ENCODE results near the gene C5orf34.
"Not testable (repeated sequence)": the region's sequence is repeated elsewhere in the genome, so short reads cannot be mapped to it uniquely, and the experiment has no call there.

The C5orf34 gene

GRCh38 chr5:43553381-43553780 lies 38.4 kb upstream of the C5orf34 start:
- Histone ChIP-seq H3K4me2 (peak overlapping the region; percentile 73), H3K36me3 (peaks cover 67% of the 10 kb centered on the region), H3K27me3 (no peaks in the 10 kb centered on the region), H3K4me3 (no peak overlapping the region), H3K4me1 (peaks cover 42% of the 10 kb centered on the region), H3K9me3 (no peaks in the 10 kb centered on the region), H3K9ac (no peak overlapping the region), H4K20me1 (peaks cover 72% of the 10 kb centered on the region), H3K27ac (no peak overlapping the region)
- TF ChIP-seq Cebpa-rat (IDR thresholded peaks at IDR 0.05), result no peak

DNA sequence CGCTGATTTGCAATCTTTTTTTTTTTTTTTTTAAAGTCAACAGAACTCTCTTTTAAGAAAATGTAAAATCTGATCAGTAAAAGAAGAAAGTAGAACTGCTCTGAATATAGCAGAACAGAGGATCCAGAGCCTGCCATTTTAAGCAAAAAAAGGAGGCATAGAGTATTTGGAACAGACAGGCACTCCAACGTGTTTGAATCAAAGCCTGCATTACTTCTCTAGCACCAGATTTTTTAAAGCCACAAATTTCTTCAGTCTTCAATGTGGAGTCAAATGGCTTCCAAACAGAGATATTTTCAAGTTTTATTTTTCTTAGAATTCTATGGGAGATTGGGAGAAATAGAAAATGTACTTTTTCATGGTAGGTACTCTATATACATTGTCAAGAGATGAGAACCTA lies 36.8 kb upstream of the C5orf34 start:
- Histone ChIP-seq H3K27me3 (no peaks in the 10 kb centered on the region), H3K4me1 (peaks cover 37% of the 10 kb centered on the region), H3K27ac (no peak overlapping the region), H3K4me3 (no peak overlapping the region), H4K20me1 (peaks cover 88% of the 10 kb centered on the region), H3K9ac (no peak overlapping the region), H3K4me2 (0 out of 2 replicates have a peak overlapping the region, but pooled peaks have one; percentile 6), H3K36me3 (peaks cover 84% of the 10 kb centered on the region), H3K9me3 (no peaks in the 10 kb centered on the region)
- TF ChIP-seq Cebpa-rat (IDR thresholded peaks at IDR 0.05), result no peak

GRCh38 chr5:43549272-43549671 lies 34.3 kb upstream of the C5orf34 start:
- Histone ChIP-seq H3K36me3 (peaks cover 99% of the 10 kb centered on the region), H4K20me1 (peaks cover 98% of the 10 kb centered on the region), H3K4me1 (peaks cover 24% of the 10 kb centered on the region)
- not testable (repeated sequence) for H3K4me3 ChIP-seq, H3K9me3 ChIP-seq, H3K27me3 ChIP-seq, H3K27ac ChIP-seq, H3K9ac ChIP-seq, H3K4me2 ChIP-seq

DNA sequence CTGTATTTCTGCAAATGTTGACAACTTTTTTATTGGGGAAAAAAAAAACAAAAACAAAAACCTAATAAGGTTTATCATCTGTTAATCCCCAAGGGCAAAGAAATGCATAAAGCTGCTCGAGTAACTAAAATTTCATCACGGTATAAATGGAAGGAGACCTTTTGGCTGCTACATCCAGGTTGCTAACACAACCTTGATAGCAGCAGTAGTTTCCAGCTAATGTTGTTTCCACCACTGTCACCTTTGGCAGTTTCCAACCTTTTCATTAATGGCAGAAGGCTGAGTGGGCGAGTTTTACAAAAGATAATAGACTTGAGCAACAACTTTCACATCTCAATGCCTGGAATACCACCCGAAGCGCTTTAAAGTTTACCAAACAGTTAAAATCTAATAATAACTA lies 33.4 kb upstream of the C5orf34 start:
- Histone ChIP-seq H3K9ac (no peak overlapping the region), H3K9me3 (no peaks in the 10 kb centered on the region), H3K36me3 (peaks cover 99% of the 10 kb centered on the region), H3K27me3 (no peaks in the 10 kb centered on the region), H3K27ac (no peak overlapping the region), H3K4me2 (no peak overlapping the region), H3K4me3 (no peak overlapping the region), H4K20me1 (peaks cover 98% of the 10 kb centered on the region), H3K4me1 (peaks cover 15% of the 10 kb centered on the region)
- no peak for TF ChIP-seq Cebpa-rat (IDR thresholded peaks at IDR 0.05)

DNA sequence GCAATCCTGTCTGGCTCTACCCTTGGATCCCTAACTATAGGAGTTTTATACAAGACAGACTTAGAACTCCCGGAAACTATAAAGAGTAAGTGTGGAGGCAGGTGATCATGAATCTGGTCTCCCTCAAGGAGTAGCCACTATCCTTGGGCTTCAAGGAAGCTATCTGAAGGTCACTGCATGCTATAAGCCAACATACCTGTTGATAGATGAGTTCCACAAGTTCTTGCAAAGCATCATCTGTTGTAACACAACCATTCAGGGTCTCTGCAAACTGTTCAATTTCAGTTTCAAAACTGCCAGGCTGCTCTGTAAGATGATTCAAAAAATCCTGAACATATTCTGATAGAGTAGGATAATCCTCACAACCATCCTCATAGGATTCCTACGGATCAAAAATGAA lies 32.6 kb upstream of the C5orf34 start:
- H3K4me1 ChIP-seq, result peaks cover 7% of the 10 kb centered on the region; the same call in 1 of the 2 replicates
- H3K4me3 ChIP-seq, result no peak overlapping the region
- H3K9me3 ChIP-seq, result no peaks in the 10 kb centered on the region
- H3K27me3 ChIP-seq, result no peaks in the 10 kb centered on the region
- no peak overlapping the region for H3K27ac ChIP-seq
- H4K20me1 ChIP-seq, result peaks cover 97% of the 10 kb centered on the region
- TF ChIP-seq Cebpa-rat (IDR thresholded peaks at IDR 0.05), result no peak
- H3K9ac ChIP-seq, result no peak overlapping the region
- H3K4me2 ChIP-seq, result no peak overlapping the region
- H3K36me3 ChIP-seq, result peaks cover 99% of the 10 kb centered on the region

GRCh38 chr5:43543434-43543833 lies 28.5 kb upstream of the C5orf34 start:
- Histone ChIP-seq H3K27me3 (no peaks in the 10 kb centered on the region), H3K4me2 (no peak overlapping the region), H3K36me3 (peaks cover 99% of the 10 kb centered on the region), H4K20me1 (peaks cover 86% of the 10 kb centered on the region), H3K27ac (no peak overlapping the region), H3K9ac (no peak overlapping the region), H3K4me3 (no peak overlapping the region), H3K9me3 (no peaks in the 10 kb centered on the region), H3K4me1 (no peaks in the 10 kb centered on the region)
- no peak for TF ChIP-seq Cebpa-rat (IDR thresholded peaks at IDR 0.05)

GRCh38 chr5:43540746-43541145 lies 25.8 kb upstream of the C5orf34 start:
- Histone ChIP-seq H3K36me3 (peaks cover 97% of the 10 kb centered on the region), H3K4me3 (no peak overlapping the region), H3K4me2 (no peak overlapping the region), H3K27ac (no peak overlapping the region), H3K4me1 (no peaks in the 10 kb centered on the region), H4K20me1 (peaks cover 87% of the 10 kb centered on the region), H3K27me3 (no peaks in the 10 kb centered on the region), H3K9me3 (no peaks in the 10 kb centered on the region), H3K9ac (no peak overlapping the region)
- TF ChIP-seq Cebpa-rat (IDR thresholded peaks at IDR 0.05), result no peak

GRCh38 chr5:43536972-43537371 lies 22.0 kb upstream of the C5orf34 start:
- Histone ChIP-seq H3K4me2 (no peak overlapping the region), H3K36me3 (peaks cover 95% of the 10 kb centered on the region), H3K4me3 (no peak overlapping the region), H3K27ac (no peak overlapping the region), H3K9ac (no peak overlapping the region), H3K4me1 (no peaks in the 10 kb centered on the region), H4K20me1 (peaks cover 66% of the 10 kb centered on the region), H3K9me3 (no peaks in the 10 kb centered on the region), H3K27me3 (no peaks in the 10 kb centered on the region)
- no peak for TF ChIP-seq Cebpa-rat (IDR thresholded peaks at IDR 0.05)

DNA sequence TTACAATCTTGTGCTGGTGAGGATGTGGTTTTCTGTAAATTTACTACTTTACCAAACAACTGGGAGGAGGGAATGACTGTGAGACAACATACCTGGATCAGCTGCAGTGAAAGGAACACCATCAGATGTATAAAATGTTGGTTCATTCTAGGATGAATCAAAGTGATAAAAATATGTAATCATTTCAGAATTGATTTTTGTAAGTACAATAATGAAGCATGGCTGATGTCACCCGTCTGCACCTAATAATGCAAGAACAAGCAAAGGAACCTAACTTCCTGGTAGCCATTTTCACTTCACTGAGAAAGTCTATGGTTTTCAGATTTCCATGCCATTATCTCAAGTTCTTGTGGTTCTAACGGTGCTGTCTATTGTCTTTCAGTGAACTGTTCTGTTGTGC lies 18.7 kb upstream of the C5orf34 start:
- Histone ChIP-seq H3K9ac (no peak overlapping the region), H3K27ac (no peak overlapping the region), H3K4me1 (no peaks in the 10 kb centered on the region), H3K27me3 (no peaks in the 10 kb centered on the region), H3K4me3 (no peak overlapping the region), H3K9me3 (no peaks in the 10 kb centered on the region), H4K20me1 (peaks cover 38% of the 10 kb centered on the region), H3K36me3 (peaks cover 94% of the 10 kb centered on the region), H3K4me2 (no peak overlapping the region)
- no peak for TF ChIP-seq Cebpa-rat (IDR thresholded peaks at IDR 0.05)

DNA sequence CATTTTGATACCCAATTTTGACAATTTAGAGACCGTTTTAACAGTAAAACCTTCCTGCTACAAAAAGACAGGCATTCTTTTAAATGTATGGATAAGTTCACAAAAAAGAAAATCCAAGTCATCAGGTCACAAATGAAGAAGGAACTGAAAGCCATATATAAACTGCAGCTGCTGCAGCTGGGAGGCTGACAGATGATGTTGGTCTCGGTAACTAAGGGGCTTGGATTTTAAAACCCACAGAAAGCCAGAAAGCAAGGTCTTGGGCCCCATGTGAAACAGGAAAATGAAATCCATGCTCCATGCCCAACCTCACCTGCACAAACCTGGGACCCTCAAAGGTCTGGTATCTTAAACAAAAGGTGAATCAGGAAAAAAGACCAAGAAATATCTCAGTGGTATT lies 15.7 kb upstream of the C5orf34 start:
- Histone ChIP-seq H3K9me3 (no peaks in the 10 kb centered on the region), H3K4me3 (no peak overlapping the region), H3K27ac (no peak overlapping the region), H3K36me3 (peaks cover 84% of the 10 kb centered on the region), H4K20me1 (peaks cover 9% of the 10 kb centered on the region), H3K9ac (no peak overlapping the region), H3K27me3 (no peaks in the 10 kb centered on the region), H3K4me2 (no peak overlapping the region), H3K4me1 (no peaks in the 10 kb centered on the region)
- TF ChIP-seq Cebpa-rat (IDR thresholded peaks at IDR 0.05), result no peak

- Histone ChIP-seq H3K36me3 (peaks cover 48% of the 10 kb centered on the region), H3K4me1 (no peaks in the 10 kb centered on the region)
Measured at GRCh38 chr5:43523662-43524072, 8.7 kb upstream of the C5orf34 start.

More at GRCh38 chr5:43523662-43524072, 8.7 kb upstream of the C5orf34 start:
- Histone ChIP-seq H4K20me1 (no peaks in the 10 kb centered on the region), H3K27ac (no peak overlapping the region), H3K4me3 (no peak overlapping the region), H3K27me3 (no peaks in the 10 kb centered on the region), H3K9me3 (no peaks in the 10 kb centered on the region; the same call in 1 of the 2 replicates), H3K4me2 (no peak overlapping the region), H3K9ac (no peak overlapping the region)
- TF ChIP-seq Cebpa-rat (IDR thresholded peaks at IDR 0.05), result no peak

Data from BLaER1 (cell line).